A549 (cell line): ENCODE measurements around the gene HERC3.

Source experiments
- REST ChIP-seq: fragments of 200-600 bp; sonication (generic); IDR thresholded peaks from 2 replicates; pipeline ENCODE4 v1.6.1; 2016; ENCODE audit warnings: antibody characterized with exemption, mild to moderate bottlenecking, moderate library complexity
- SMC3 ChIP-seq: fragments of >200 bp; sonication (Bioruptor Twin); formaldehyde crosslinking; IDR thresholded peaks from 3 replicates; pipeline ENCODE4 v1.6.1; 2018; ENCODE audit warnings: inconsistent platforms

- no peak for TF ChIP-seq SMC3
- no peak for TF ChIP-seq REST
Observed at GRCh38 chr4:88745175-88745574, 152.9 kb downstream of the HERC3 start.
